HCT116 (cell line): ENCODE measurements around the gene APBB2.

Experiments
- ATF3 ChIP-seq: IDR thresholded peaks from 2 replicates; pipeline ENCODE4 v1.6.1; 2012
- CTCF ChIP-seq, 3 experiments: fragments of 200-600 bp in 1 of 3; sonication (generic) in 1 of 3; IDR thresholded peaks in 2 of 3; conservative IDR thresholded peaks in 1 of 3; 2 replicates each; pipeline ENCODE4 v1.5.1; 2012 to 2017; ENCODE audit warnings: low read depth in 2 of 3, low read length in 2 of 3, antibody characterized with exemption in 1 of 3, borderline replicate concordance in 1 of 3, control low read depth in 1 of 3, mild to moderate bottlenecking in 1 of 3, mixed read lengths in 1 of 3, mixed run types in 1 of 3, moderate library complexity in 1 of 3; ENCODE audit not compliant: insufficient read depth in 1 of 3
- EZH2 ChIP-seq: fragments of 200-600 bp; sonication (generic); IDR thresholded peaks from 2 replicates; pipeline ENCODE4 v1.6.1; 2017; ENCODE audit warnings: antibody characterized with exemption, mixed run types
- JUND ChIP-seq: IDR thresholded peaks from 2 replicates; pipeline ENCODE4 v1.6.1; 2012
- POLR2A ChIP-seq: IDR thresholded peaks from 2 replicates; pipeline ENCODE4 v1.7.0; 2011; ENCODE audit warnings: borderline replicate concordance; ENCODE audit not compliant: insufficient read depth, insufficient read length; ENCODE audit errors: extremely low read depth
- POLR2AphosphoS5 ChIP-seq: IDR thresholded peaks from 2 replicates; pipeline ENCODE4 v1.6.1; 2011; ENCODE audit warnings: mild to moderate bottlenecking, low read depth, low read length, moderate library complexity
- SIN3A ChIP-seq: IDR thresholded peaks from 2 replicates; pipeline ENCODE4 v1.6.1; 2012; ENCODE audit warnings: low read depth
- SRF ChIP-seq: IDR thresholded peaks from 2 replicates; pipeline ENCODE4 v1.6.1; 2012; ENCODE audit warnings: low read depth
- ZFX ChIP-seq: fragments of 450-650 bp; IDR thresholded peaks from 2 replicates; pipeline ENCODE4 v1.6.1; 2017
- ZNF274 ChIP-seq: fragments of 200-500 bp; sonication (Bioruptor generic); IDR thresholded peaks from 2 replicates; pipeline ENCODE4 v1.6.1; 2014; ENCODE audit warnings: mild to moderate bottlenecking, low read depth, low read length, inconsistent platforms

GRCh38 chr4:40918330-40918729 is 296.0 kb downstream of the APBB2 start:
- TF ChIP-seq ZNF274 (no peak), EZH2 (no peak), POLR2A (no peak), ATF3 (no peak), CTCF (IDR thresholded peaks at IDR 0.05 in 2 of 3, conservative IDR thresholded peaks at IDR 0.05 in 1 of 3; ENCODE audit: borderline replicate concordance in 1 of 3, insufficient read depth in 1 of 3, low read depth in 2 of 3, low read length in 2 of 3) (no peak), JUND (no peak), POLR2AphosphoS5 (no peak), SIN3A (no peak), SRF (peak; percentile 51; the same call in 1 of the 2 replicates), ZFX (no peak)
